GM12878 (cell line): ENCODE results near the gene NR1I3. TPM values are rescaled to one million over a fixed set of nuclear protein-coding genes. Genes with fewer than 3 reads are reported as not detected.

Experiments
- CEBPB ChIP-seq, 2 experiments: fragments of 150-350 bp in 1 of 2; IDR thresholded peaks; 2 replicates each; pipeline ENCODE4 v1.6.1; 2012 to 2014; ENCODE audit warnings: low read depth in 2 of 2, low read length in 2 of 2, borderline replicate concordance in 1 of 2, inconsistent platforms in 1 of 2
- EED ChIP-seq: sonication (generic); IDR thresholded peaks from 2 replicates; pipeline ENCODE4 v1.6.1; 2016; ENCODE audit warnings: antibody characterized with exemption, low read depth
- ESRRA ChIP-seq: IDR thresholded peaks from 2 replicates; pipeline ENCODE4 v1.6.1; 2012; ENCODE audit warnings: mild to moderate bottlenecking, low read length, improper control_type of control experiment
- IKZF1 ChIP-seq: fragments of 450-650 bp; conservative IDR thresholded peaks from 2 replicates; pipeline ENCODE4 v1.6.1; 2017; ENCODE audit warnings: antibody characterized with exemption, mild to moderate bottlenecking
- MEF2A ChIP-seq: IDR thresholded peaks from 2 replicates; pipeline ENCODE4 v1.6.1; 2011; ENCODE audit warnings: low read depth, mild to moderate bottlenecking, low read length, moderate library complexity; ENCODE audit not compliant: insufficient read depth
- NBN ChIP-seq: fragments of 450-650 bp; IDR thresholded peaks from 2 replicates; pipeline ENCODE4 v1.6.1; 2016
- NFYB ChIP-seq: IDR thresholded peaks from 2 replicates; pipeline ENCODE4 v1.6.1; 2011; ENCODE audit warnings: low read depth, mild to moderate bottlenecking, low read length, improper control_type of control experiment, moderate library complexity; ENCODE audit not compliant: insufficient read depth
- PAX5 ChIP-seq: IDR thresholded peaks from 2 replicates; pipeline ENCODE4 v1.6.1; 2011; ENCODE audit warnings: low read depth, low read length, borderline replicate concordance
- RCOR1 ChIP-seq: conservative IDR thresholded peaks from 2 replicates; pipeline ENCODE4 v1.6.1; 2012; ENCODE audit warnings: low read depth, low read length, improper control_type of control experiment
- RELB ChIP-seq: fragments of 450-650 bp; IDR thresholded peaks from 2 replicates; pipeline ENCODE4 v1.6.1; 2017; ENCODE audit warnings: low read depth, mild to moderate bottlenecking, moderate library complexity
- RFX5 ChIP-seq: IDR thresholded peaks from 2 replicates; pipeline ENCODE4 v1.6.1; 2011; ENCODE audit warnings: low read depth, low read length, improper control_type of control experiment
- SMARCA5 ChIP-seq: fragments of 450-650 bp; IDR thresholded peaks from 2 replicates; pipeline ENCODE4 v1.6.1; 2017; ENCODE audit warnings: mild to moderate bottlenecking
- SMC3 ChIP-seq: IDR thresholded peaks from 2 replicates; pipeline ENCODE4 v1.6.1; 2011; ENCODE audit warnings: low read length, improper control_type of control experiment, borderline replicate concordance
- SREBF2 ChIP-seq: IDR thresholded peaks from 2 replicates; pipeline ENCODE4 v1.6.1; 2012; ENCODE audit warnings: mild to moderate bottlenecking, low read length
- SRF ChIP-seq, 2 experiments: IDR thresholded peaks; 2 replicates each; pipeline ENCODE4 v1.6.1; 2011; ENCODE audit warnings: low read depth in 2 of 2, low read length in 2 of 2, mild to moderate bottlenecking in 1 of 2, moderate library complexity in 1 of 2
- polyA plus RNA-seq, 11 experiments: library from polyadenylated mRNA; depleted of rRNA in 4 of 11; unstranded in 6 of 11; stranded (reverse) in 5 of 11; fragments of >200 nt; fragmentation: Nextera tagmentation in 4 of 11; fragmentation: Illumina TruSeq in 1 of 11; extraction: Ambion mirVana in 4 of 11; extraction: Trizol in 1 of 11; gene quantifications; 1 replicate in 1 of 11; 2 replicates in 10 of 11; pipeline versions ENCODE4 v1.2.1 to v1.2.3, GENCODE V29; 2011 to 2016; ENCODE audit warnings: inconsistent platforms in 2 of 11, missing spikeins in 2 of 11, low read depth in 1 of 11
- total RNA-seq, 4 experiments: library from RNA; depleted of rRNA in 3 of 4; stranded (reverse); fragments of >200 nt in 3 of 4; fragmentation: Illumina TruSeq in 1 of 4; extraction: Trizol in 1 of 4; gene quantifications; 2 replicates each; pipeline versions ENCODE4 v1.2.1 to v1.2.3, GENCODE V29; 2013 to 2021
- TF ChIP-seq, protein P1 (sequence below), 3 experiments: IDR thresholded peaks in 2 of 3; conservative IDR thresholded peaks in 1 of 3; 2 replicates each; pipeline ENCODE4 v1.5.1; 2011; ENCODE audit warnings: low read depth in 3 of 3, low read length in 3 of 3, mild to moderate bottlenecking in 3 of 3, control low read depth in 2 of 3, moderate library complexity in 2 of 3, inconsistent platforms in 1 of 3, mixed read lengths in 1 of 3; ENCODE audit not compliant: control insufficient read depth in 2 of 3, insufficient read depth in 1 of 3; ENCODE audit errors: extremely low read depth in 1 of 3
- TF ChIP-seq, protein P2 (sequence below): fragments of 150-350 bp; IDR thresholded peaks from 2 replicates; pipeline ENCODE4 v1.6.1; 2014; ENCODE audit warnings: mild to moderate bottlenecking, low read depth, low read length
- TF ChIP-seq, protein P3 (sequence below): IDR thresholded peaks from 2 replicates; pipeline ENCODE4 v1.6.1; 2012; ENCODE audit warnings: low read depth, low read length, improper control_type of control experiment

The NR1I3 gene
- total and polyA plus RNA-seq, 10 of the 15 experiments (the other 5 are each of a cell fraction or from before 2014, with no cell fraction given): 0.13 to 0.52 (median 0.24) TPM; not detected in 7

DNA sequence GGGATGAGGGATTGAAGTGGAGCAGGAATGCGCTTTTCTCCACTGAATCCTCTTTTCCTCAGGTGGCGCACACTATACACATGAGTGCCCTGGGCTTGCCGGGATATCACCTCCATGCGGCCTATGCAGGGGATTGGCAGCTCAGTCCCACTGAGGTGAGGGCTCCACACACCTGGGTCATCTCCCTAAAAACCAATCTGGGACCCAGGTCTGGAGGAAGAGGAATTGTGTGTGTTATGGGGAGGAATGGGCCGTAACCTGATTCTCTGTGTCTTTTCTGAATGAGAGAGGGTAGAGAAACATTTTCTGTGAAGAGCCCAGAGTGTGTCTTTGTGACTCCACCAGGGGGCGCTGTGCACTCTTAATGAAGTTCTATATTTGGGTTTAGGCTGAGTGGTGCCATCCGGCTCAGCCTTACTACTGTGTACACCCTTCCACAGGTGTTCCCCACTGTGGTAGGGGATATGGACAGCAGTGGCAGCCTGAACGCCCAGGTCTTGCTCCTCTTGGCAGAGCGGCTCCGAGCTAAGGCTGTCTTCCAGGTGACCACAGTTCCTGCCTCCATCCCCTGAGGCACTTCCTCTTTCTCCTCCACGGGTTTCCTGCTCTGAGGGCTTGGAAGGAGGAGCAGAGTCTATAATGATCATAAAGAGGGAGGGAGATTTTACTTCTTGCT lies 10.7 kb downstream of the NR1I3 start (continued):
- TF ChIP-seq, protein P1, sequence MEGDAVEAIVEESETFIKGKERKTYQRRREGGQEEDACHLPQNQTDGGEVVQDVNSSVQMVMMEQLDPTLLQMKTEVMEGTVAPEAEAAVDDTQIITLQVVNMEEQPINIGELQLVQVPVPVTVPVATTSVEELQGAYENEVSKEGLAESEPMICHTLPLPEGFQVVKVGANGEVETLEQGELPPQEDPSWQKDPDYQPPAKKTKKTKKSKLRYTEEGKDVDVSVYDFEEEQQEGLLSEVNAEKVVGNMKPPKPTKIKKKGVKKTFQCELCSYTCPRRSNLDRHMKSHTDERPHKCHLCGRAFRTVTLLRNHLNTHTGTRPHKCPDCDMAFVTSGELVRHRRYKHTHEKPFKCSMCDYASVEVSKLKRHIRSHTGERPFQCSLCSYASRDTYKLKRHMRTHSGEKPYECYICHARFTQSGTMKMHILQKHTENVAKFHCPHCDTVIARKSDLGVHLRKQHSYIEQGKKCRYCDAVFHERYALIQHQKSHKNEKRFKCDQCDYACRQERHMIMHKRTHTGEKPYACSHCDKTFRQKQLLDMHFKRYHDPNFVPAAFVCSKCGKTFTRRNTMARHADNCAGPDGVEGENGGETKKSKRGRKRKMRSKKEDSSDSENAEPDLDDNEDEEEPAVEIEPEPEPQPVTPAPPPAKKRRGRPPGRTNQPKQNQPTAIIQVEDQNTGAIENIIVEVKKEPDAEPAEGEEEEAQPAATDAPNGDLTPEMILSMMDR (IDR thresholded peaks at IDR 0.05 in 2 of 3, conservative IDR thresholded peaks at IDR 0.05 in 1 of 3; ENCODE audit: control insufficient read depth in 2 of 3, extremely low read depth in 1 of 3, insufficient read depth in 1 of 3, low read depth in 3 of 3, low read length in 3 of 3): peak; percentile 79 to 87 (median 84)
- peak; percentile 77 for TF ChIP-seq IKZF1
- peak; percentile 64; the same call in 1 of the 2 replicates for TF ChIP-seq ESRRA
- TF ChIP-seq, protein P2, sequence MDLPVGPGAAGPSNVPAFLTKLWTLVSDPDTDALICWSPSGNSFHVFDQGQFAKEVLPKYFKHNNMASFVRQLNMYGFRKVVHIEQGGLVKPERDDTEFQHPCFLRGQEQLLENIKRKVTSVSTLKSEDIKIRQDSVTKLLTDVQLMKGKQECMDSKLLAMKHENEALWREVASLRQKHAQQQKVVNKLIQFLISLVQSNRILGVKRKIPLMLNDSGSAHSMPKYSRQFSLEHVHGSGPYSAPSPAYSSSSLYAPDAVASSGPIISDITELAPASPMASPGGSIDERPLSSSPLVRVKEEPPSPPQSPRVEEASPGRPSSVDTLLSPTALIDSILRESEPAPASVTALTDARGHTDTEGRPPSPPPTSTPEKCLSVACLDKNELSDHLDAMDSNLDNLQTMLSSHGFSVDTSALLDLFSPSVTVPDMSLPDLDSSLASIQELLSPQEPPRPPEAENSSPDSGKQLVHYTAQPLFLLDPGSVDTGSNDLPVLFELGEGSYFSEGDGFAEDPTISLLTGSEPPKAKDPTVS: no peak
- TF ChIP-seq SREBF2: no peak
- no peak for TF ChIP-seq CEBPB (IDR thresholded peaks at IDR 0.05; ENCODE audit: borderline replicate concordance in 1 of 2, low read depth in 2 of 2, low read length in 2 of 2)
- TF ChIP-seq, protein P3, sequence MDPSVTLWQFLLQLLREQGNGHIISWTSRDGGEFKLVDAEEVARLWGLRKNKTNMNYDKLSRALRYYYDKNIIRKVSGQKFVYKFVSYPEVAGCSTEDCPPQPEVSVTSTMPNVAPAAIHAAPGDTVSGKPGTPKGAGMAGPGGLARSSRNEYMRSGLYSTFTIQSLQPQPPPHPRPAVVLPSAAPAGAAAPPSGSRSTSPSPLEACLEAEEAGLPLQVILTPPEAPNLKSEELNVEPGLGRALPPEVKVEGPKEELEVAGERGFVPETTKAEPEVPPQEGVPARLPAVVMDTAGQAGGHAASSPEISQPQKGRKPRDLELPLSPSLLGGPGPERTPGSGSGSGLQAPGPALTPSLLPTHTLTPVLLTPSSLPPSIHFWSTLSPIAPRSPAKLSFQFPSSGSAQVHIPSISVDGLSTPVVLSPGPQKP: peak; percentile 13; the same call in 1 of the 2 replicates
- no peak for TF ChIP-seq PAX5
- TF ChIP-seq EED: peak; percentile 56
- peak; percentile 70 for TF ChIP-seq NBN
- TF ChIP-seq RELB: peak; percentile 54; the same call in 1 of the 2 replicates
- peak; percentile 86 for TF ChIP-seq MEF2A
- TF ChIP-seq SMC3: peak; percentile 89; the same call in 1 of the 2 replicates
- TF ChIP-seq SMARCA5: peak; percentile 53; the same call in 1 of the 2 replicates
- TF ChIP-seq RFX5: no peak
- TF ChIP-seq NFYB: no peak
- peak; percentile 59 to 72; a peak in 3 of 4 replicates for TF ChIP-seq SRF (IDR thresholded peaks at IDR 0.05; ENCODE audit: low read depth in 2 of 2, low read length in 2 of 2)
- TF ChIP-seq RCOR1: no peak
